SK-N-SH (cell line): ENCODE data around the gene ZC2HC1C.

Source experiments
- EP300 ChIP-seq, 2 experiments: IDR thresholded peaks; 2 replicates each; pipeline versions ENCODE4 v1.4.0 to v1.6.1; 2012; ENCODE audit warnings: borderline replicate concordance in 1 of 2, low read depth in 1 of 2, low read length in 1 of 2
- EZH2phosphoT487 ChIP-seq: fragments of 200-600 bp; sonication (generic); IDR thresholded peaks from 2 replicates; pipeline ENCODE4 v1.6.1; 2017; ENCODE audit warnings: low read depth, mixed run types, mild to moderate bottlenecking, antibody characterized with exemption, moderate library complexity, borderline replicate concordance
- JUND ChIP-seq: IDR thresholded peaks from 2 replicates; pipeline ENCODE4 v1.4.0; 2012
- RAD21 ChIP-seq: IDR thresholded peaks from 2 replicates; pipeline ENCODE4 v1.6.1; 2012; ENCODE audit warnings: mild to moderate bottlenecking, low read length
- RFX5 ChIP-seq: IDR thresholded peaks from 2 replicates; pipeline ENCODE4 v1.6.1; 2012; ENCODE audit warnings: mild to moderate bottlenecking, improper control_type of control experiment, low read length
- TAF1 ChIP-seq: IDR thresholded peaks from 2 replicates; pipeline ENCODE4 v1.6.1; 2012; ENCODE audit warnings: low read depth, mild to moderate bottlenecking, low read length, moderate library complexity, borderline replicate concordance
- TF ChIP-seq, protein P1 (sequence below): IDR thresholded peaks from 2 replicates; pipeline ENCODE4; 2012
- TF ChIP-seq, protein P2 (sequence below): fragments of 200-600 bp; sonication (generic); IDR thresholded peaks from 2 replicates; pipeline ENCODE4 v1.6.1; 2017; ENCODE audit warnings: antibody characterized with exemption, mild to moderate bottlenecking, moderate library complexity
- TF ChIP-seq, protein P3 (sequence below): IDR thresholded peaks from 2 replicates; pipeline ENCODE4 v1.4.0; 2012; ENCODE audit warnings: low read depth
- TF ChIP-seq, protein P4 (sequence below): IDR thresholded peaks from 2 replicates; pipeline ENCODE4 v1.4.0; 2012; ENCODE audit warnings: low read depth, borderline replicate concordance
- TF ChIP-seq, protein P5 (sequence below): IDR thresholded peaks from 2 replicates; pipeline ENCODE4 v1.6.1; 2012; ENCODE audit warnings: mild to moderate bottlenecking, low read depth, low read length, moderate library complexity

DNA sequence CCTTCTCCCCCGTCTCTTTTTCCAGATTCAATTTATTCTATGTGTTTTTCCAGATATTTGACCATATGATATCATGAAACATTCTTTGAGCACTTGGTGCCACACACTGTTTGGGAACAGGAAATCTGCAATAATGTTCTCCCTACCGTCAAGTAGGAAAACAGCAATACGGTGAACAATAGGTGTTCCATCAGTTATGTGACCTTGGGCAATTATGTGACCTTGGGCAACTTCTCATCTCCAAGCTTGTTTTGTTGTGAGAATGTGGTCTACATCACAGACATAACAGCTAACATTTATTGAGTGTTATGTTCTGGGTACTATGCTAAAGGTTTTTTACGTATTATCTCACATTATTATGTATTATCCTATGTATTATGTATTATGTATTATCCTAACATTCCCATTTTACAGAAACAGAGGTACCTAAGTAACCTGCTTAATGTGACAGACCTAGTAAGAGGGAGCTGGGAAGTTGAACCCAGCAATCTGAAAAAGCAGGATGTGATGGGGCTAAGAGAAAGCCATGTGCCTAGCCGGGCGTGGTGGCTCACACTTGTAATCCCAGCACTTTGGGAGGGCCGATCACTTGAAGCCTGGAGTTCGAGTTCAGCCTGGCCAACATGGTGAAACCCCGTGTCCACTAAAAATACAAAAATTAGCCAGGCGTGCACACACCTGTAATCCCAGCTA lies 58.6 kb downstream of the ZC2HC1C start:
- TF ChIP-seq EZH2phosphoT487 (no peak), RFX5 (no peak), JUND (no peak), RAD21 (no peak), EP300 (IDR thresholded peaks at IDR 0.05; ENCODE audit: borderline replicate concordance in 1 of 2, low read depth in 1 of 2, low read length in 1 of 2) (no peak), TAF1 (no peak)
- TF ChIP-seq, protein P1, sequence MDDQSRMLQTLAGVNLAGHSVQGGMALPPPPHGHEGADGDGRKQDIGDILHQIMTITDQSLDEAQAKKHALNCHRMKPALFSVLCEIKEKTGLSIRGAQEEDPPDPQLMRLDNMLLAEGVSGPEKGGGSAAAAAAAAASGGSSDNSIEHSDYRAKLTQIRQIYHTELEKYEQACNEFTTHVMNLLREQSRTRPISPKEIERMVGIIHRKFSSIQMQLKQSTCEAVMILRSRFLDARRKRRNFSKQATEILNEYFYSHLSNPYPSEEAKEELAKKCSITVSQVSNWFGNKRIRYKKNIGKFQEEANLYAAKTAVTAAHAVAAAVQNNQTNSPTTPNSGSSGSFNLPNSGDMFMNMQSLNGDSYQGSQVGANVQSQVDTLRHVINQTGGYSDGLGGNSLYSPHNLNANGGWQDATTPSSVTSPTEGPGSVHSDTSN, result no peak
- TF ChIP-seq, protein P2, sequence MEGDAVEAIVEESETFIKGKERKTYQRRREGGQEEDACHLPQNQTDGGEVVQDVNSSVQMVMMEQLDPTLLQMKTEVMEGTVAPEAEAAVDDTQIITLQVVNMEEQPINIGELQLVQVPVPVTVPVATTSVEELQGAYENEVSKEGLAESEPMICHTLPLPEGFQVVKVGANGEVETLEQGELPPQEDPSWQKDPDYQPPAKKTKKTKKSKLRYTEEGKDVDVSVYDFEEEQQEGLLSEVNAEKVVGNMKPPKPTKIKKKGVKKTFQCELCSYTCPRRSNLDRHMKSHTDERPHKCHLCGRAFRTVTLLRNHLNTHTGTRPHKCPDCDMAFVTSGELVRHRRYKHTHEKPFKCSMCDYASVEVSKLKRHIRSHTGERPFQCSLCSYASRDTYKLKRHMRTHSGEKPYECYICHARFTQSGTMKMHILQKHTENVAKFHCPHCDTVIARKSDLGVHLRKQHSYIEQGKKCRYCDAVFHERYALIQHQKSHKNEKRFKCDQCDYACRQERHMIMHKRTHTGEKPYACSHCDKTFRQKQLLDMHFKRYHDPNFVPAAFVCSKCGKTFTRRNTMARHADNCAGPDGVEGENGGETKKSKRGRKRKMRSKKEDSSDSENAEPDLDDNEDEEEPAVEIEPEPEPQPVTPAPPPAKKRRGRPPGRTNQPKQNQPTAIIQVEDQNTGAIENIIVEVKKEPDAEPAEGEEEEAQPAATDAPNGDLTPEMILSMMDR, result no peak
- TF ChIP-seq, protein P3, sequence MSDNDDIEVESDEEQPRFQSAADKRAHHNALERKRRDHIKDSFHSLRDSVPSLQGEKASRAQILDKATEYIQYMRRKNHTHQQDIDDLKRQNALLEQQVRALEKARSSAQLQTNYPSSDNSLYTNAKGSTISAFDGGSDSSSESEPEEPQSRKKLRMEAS, result no peak
- TF ChIP-seq, protein P4, sequence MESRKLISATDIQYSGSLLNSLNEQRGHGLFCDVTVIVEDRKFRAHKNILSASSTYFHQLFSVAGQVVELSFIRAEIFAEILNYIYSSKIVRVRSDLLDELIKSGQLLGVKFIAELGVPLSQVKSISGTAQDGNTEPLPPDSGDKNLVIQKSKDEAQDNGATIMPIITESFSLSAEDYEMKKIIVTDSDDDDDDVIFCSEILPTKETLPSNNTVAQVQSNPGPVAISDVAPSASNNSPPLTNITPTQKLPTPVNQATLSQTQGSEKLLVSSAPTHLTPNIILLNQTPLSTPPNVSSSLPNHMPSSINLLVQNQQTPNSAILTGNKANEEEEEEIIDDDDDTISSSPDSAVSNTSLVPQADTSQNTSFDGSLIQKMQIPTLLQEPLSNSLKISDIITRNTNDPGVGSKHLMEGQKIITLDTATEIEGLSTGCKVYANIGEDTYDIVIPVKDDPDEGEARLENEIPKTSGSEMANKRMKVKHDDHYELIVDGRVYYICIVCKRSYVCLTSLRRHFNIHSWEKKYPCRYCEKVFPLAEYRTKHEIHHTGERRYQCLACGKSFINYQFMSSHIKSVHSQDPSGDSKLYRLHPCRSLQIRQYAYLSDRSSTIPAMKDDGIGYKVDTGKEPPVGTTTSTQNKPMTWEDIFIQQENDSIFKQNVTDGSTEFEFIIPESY, result no peak
- TF ChIP-seq, protein P5, sequence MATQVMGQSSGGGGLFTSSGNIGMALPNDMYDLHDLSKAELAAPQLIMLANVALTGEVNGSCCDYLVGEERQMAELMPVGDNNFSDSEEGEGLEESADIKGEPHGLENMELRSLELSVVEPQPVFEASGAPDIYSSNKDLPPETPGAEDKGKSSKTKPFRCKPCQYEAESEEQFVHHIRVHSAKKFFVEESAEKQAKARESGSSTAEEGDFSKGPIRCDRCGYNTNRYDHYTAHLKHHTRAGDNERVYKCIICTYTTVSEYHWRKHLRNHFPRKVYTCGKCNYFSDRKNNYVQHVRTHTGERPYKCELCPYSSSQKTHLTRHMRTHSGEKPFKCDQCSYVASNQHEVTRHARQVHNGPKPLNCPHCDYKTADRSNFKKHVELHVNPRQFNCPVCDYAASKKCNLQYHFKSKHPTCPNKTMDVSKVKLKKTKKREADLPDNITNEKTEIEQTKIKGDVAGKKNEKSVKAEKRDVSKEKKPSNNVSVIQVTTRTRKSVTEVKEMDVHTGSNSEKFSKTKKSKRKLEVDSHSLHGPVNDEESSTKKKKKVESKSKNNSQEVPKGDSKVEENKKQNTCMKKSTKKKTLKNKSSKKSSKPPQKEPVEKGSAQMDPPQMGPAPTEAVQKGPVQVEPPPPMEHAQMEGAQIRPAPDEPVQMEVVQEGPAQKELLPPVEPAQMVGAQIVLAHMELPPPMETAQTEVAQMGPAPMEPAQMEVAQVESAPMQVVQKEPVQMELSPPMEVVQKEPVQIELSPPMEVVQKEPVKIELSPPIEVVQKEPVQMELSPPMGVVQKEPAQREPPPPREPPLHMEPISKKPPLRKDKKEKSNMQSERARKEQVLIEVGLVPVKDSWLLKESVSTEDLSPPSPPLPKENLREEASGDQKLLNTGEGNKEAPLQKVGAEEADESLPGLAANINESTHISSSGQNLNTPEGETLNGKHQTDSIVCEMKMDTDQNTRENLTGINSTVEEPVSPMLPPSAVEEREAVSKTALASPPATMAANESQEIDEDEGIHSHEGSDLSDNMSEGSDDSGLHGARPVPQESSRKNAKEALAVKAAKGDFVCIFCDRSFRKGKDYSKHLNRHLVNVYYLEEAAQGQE, result no peak
